CD4-positive, alpha-beta T cell treated with Interleukin-15 for 4 hours (primary cell): ENCODE results near the gene HDAC11.
"Not testable (repeated sequence)": the region's sequence is repeated elsewhere in the genome, so short reads cannot be mapped to it uniquely, and the experiment has no call there.

Source experiments
- DNase-seq: peaks from one replicate; pipeline ENCODE4 v3.0.0-alpha.2; 2020; ENCODE audit warnings: low spot score

The HDAC11 gene

DNA sequence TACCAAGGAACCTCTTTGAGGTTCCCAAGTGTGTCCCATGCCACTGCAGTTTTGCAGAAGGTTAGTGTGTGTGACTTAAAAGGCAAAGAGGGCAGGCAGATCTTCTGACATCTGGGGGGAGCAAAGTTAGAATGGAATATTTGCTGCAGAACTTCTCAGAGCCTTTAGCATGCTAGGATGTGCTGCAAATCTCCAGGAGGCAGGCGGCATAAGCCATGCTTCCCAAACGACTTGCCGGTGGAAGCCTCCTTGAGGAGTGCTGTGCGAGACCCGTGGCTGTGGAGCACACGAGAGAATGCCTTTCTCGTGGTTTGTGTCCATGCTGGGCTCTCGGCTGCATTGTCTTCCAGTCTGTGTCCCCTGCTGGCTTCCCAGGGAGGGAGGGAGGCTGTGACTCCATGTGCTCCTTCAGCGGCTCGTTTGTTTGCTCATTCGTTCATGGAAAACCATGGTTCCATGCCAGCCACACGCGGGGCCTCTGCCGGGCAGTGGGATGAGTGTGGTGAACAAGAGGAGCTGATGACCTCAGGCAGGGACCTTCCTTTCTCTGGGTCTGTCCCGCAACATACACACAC lies 13.8 kb downstream of the HDAC11 start:
- DNase-seq, result no peak

- no peak for DNase-seq
Measured at GRCh38 chr3:13494463-13495350, 14.6 kb downstream of the HDAC11 start.

GRCh38 chr3:13495351-13495813 lies 15.3 kb downstream of the HDAC11 start:
- no peak for DNase-seq

- peak; percentile 66 for DNase-seq
Measured at GRCh38 chr3:13495921-13496723, 16.0 kb downstream of the HDAC11 start.

DNA sequence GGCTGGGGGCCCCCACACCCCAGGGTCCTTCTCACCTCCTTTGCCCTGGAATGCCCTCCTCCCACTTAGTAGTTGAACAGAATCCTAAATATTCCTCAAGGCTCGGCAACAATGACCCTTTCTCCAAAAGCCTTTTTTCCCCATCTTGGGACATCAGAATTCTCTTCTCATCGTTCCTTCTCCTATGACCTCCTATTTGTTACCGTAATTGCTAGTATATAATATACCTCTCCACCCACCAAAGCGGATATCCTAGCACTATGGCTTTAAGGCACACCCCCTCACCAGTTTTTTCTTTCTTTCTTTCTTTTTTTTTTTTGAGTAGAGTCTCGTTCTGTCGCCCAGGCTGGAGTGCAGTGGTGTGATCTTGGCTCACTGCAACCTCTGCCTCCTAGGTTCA lies 16.8 kb downstream of the HDAC11 start:
- no peak for DNase-seq

GRCh38 chr3:13497386-13497785 lies 17.3 kb downstream of the HDAC11 start:
- no peak for DNase-seq

DNA sequence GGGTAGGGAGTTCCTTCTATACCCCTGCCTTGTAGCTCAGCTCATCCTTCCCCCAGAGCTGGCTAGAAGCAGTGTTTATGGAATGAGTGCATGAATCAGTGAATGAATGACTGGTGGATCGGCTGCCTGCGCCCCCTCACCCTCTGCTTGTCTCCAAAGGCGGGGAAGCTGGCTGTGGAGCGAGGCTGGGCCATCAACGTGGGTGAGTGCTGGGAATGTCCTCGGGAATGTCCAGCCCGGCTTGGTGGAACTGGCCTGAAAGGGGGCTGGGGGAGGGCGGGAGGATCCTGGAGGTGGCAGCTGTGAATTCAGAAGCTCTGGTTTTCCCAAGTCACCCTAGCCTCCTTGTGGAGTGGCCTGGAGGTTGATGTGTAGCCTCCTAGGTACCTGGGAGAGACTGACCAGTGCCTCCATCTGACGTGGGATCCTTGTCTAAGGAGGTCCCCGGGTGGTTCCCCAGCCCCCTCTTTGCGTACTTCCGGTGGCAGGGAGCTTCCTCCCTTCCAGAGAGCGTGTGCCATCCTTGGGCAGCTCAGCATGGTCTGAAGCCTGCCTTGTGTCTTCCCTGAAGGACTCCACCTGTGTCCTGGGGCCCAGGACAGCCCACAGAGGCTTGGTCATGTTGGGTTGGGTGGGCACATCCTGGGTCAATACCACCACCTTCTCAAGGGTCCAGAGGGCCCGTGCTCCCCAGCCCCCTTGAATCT lies 18.4 kb downstream of the HDAC11 start:
- no peak for DNase-seq

GRCh38 chr3:13499246-13499645 lies 19.1 kb downstream of the HDAC11 start:
- not testable (repeated sequence) for DNase-seq

DNA sequence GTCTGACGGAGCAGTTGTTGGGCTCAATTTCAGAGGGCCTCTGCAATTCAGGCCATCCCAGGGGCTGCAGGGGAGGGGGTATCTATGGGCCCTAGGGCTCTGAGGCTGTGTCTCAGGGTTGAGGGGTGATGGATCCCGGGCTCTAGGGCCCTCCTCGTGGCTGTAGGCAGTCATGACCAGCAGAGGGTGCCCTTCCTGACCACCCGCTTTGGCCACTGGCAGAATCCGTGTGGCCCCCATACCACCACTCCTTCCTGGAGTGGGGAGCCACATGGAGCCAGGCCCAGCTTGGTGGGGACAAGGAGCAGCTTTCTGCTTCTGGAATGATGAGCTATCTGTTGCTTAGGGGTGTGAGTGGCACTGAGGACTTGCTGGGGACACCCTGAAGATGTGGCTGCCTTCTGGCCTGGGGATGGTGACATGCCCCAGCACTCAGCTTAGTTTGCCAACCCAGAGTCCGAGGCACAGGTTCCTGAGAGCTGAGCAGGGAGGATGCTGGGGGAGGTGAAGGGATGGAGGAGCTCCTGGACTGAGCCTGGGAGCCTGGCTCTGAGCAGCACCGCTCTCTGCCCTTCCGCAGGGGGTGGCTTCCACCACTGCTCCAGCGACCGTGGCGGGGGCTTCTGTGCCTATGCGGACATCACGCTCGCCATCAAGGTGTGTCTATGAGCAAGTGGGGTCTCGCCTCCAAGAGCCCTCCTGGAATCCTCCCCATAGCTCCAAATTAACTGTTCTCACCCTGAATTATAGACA lies 20.2 kb downstream of the HDAC11 start:
- no peak for DNase-seq

- no peak for DNase-seq
Measured at GRCh38 chr3:13501056-13501455, 20.9 kb downstream of the HDAC11 start.

DNA sequence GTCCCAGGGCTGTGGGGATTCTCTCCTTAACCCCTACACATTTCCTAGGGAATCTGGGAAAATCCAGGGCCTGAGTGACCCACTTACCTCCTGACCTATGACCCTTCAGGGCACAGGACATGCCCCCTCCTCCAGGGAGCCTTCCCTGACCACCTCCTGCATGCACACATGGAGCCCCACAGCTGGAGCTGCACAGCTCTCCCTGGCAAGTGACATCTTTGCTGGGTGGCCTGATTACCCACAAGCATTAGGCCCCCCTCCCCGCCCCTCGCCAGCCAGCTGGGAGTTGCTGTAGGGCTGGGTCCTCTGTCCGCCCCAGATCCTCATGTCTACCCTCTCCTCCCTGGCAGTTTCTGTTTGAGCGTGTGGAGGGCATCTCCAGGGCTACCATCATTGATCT lies 21.4 kb downstream of the HDAC11 start:
- DNase-seq, result no peak

- DNase-seq, result no peak
Measured at GRCh38 chr3:13501958-13502790, 22.1 kb downstream of the HDAC11 start.

GRCh38 chr3:13502791-13503060 lies 22.6 kb downstream of the HDAC11 start:
- DNase-seq, result no peak

- no peak for DNase-seq
Measured at GRCh38 chr3:13504161-13504831, 24.2 kb downstream of the HDAC11 start.

- DNase-seq, result no peak
Measured at GRCh38 chr3:13505147-13506130, 25.3 kb downstream of the HDAC11 start.

DNA sequence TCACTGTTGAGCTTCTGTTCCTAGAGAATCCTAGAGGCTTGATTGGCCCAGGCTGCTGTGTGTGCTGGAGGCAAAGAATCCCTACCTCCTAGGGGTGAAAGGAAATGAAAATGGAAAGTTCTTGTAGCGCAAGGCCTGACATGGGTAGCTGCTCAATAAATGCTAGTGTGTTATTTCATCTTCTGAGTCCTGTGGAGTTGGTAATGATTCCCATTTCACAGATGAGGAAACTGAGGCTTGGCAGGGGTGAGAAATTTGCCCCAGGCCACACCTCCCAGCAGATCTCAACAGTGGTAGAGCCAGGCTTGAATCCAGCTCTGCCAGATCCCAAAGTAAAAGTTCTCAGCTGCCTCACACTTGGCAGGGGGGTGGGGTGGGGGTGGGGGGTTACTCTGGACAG lies 26.1 kb downstream of the HDAC11 start:
- DNase-seq, result no peak

DNA sequence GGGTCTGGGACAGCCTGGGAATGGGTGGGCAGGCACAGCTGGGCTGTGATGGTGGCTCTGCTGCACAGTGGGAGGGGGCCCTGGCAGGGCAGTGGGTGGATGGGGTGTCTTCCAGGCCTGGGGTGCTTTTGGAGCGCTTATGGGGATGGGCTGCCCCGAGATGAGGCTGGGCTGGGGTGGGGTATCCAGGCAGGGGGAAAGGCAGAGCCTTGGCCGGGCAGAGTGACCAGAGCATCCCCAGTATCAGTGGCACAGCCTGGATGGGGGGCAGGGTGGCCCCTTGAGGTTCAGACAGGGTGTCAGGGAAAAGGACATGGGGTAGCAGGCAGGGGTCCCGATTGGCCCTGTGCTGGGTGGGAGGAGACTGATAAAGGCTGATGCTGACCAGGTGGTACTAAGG lies 26.6 kb downstream of the HDAC11 start:
- no peak for DNase-seq

DNA sequence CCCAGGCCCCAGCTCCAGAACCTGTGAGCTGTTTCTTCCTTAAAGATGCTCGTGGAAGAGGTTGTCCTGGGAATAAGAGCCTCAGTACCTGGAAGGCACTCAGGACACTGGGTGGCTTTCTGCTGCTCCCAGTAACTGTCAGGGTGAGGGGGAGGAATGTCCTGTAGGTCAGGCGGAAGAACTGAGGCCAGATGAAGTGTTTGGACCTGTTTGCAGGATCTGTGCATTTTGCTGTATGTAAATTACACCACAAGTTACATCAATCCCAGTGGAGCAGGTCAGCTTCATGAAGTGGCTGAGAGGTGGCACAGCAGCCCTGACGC lies 27.1 kb downstream of the HDAC11 start:
- DNase-seq, result no peak
